Measurements from ENCODE around the gene LDHAL6B. TPM values are rescaled to one million over a fixed set of nuclear protein-coding genes. Genes with fewer than 3 reads are reported as not detected.

The LDHAL6B gene
- polyA plus RNA-seq, 3 donors, result not detected

- peaks cover 0 to 2% (median 0%) of the 10 kb centered on the region in 3 donors for H3K27me3 Mint-ChIP-seq (ENCODE audit: low read depth in 3 of 3)
- H3K27ac ChIP-seq (ENCODE audit: low read depth in 1 of 2, low read length in 2 of 2), result no peak overlapping the region
- 100% methylated on average over 3 of the region's 6 CpGs for WGBS (ENCODE audit: insufficient coverage)
- no peak for TF ChIP-seq CTCF (IDR thresholded peaks at IDR 0.05)
- H3K4me2 ChIP-seq (replicated peaks; ENCODE audit: extremely low read depth, low read length, poor library complexity, severe bottlenecking), result no peak overlapping the region
- no peak overlapping the region for H2AFZ ChIP-seq (ENCODE audit: insufficient read depth, low read depth, low read length, poor library complexity, severe bottlenecking)
- no peak for DNase-seq
- peaks cover 8% of the 10 kb centered on the region for H3K4me1 Mint-ChIP-seq
- H4K20me1 ChIP-seq (ENCODE audit: insufficient read depth, low read length), result no peaks in the 10 kb centered on the region
- H3K4me1 ChIP-seq (ENCODE audit: control insufficient read depth in 1 of 2, insufficient read depth in 2 of 2, low read length in 2 of 2), result peaks cover 3 to 4% of the 10 kb centered on the region in 2 donors
- H3K4me3 Mint-ChIP-seq, result no peak overlapping the region
- H3K9ac ChIP-seq (ENCODE audit: insufficient read depth, low read length, poor library complexity, severe bottlenecking), result no peak overlapping the region
- no peaks in the 10 kb centered on the region for H3K79me2 ChIP-seq (ENCODE audit: insufficient read depth, low read length)
- H3K27ac Mint-ChIP-seq, result peak overlapping the region in 1 of 7 donors; percentile 39
- intact Hi-C loops (cut with micrococcal nuclease), result no loop called here
- no peak overlapping the region for H3K4me3 ChIP-seq (replicated peaks in 1 of 3; ENCODE audit: low read depth in 2 of 3, low read length in 3 of 3)
- no peaks in the 10 kb centered on the region for H3K9me3 ChIP-seq (replicated peaks in 1 of 2; ENCODE audit: control insufficient read depth in 1 of 2, insufficient read depth in 1 of 2, low read length in 2 of 2)
- no peaks in the 10 kb centered on the region for H3K27me3 ChIP-seq (ENCODE audit: control insufficient read depth in 2 of 2, insufficient read depth in 2 of 2, low read length in 2 of 2)
- H3K36me3 ChIP-seq (replicated peaks in 1 of 2; ENCODE audit: control insufficient read depth in 1 of 2, insufficient read depth in 2 of 2, low read length in 2 of 2), result peaks cover 28 to 53% of the 10 kb centered on the region in 2 donors
- H3K9me3 Mint-ChIP-seq, result peaks cover 0 to 2% (median 0%) of the 10 kb centered on the region in 7 donors
- H3K36me3 Mint-ChIP-seq, result peaks cover 64 to 75% of the 10 kb centered on the region in 2 donors
Observed at GRCh38 chr15:59191855-59192237, 14.8 kb upstream of the LDHAL6B start.

- peak overlapping the region in 1 of 7 donors; percentile 61 for H3K27ac Mint-ChIP-seq
- Histone ChIP-seq H3K4me3 (replicated peaks in 1 of 3; ENCODE audit: low read depth in 2 of 3, low read length in 3 of 3) (no peak overlapping the region), H4K20me1 (ENCODE audit: insufficient read depth, low read length) (no peaks in the 10 kb centered on the region), H3K27me3 (ENCODE audit: control insufficient read depth in 2 of 2, insufficient read depth in 2 of 2, low read length in 2 of 2) (no peaks in the 10 kb centered on the region), H3K9me3 (replicated peaks in 1 of 2; ENCODE audit: control insufficient read depth in 1 of 2, insufficient read depth in 1 of 2, low read length in 2 of 2) (no peaks in the 10 kb centered on the region), H3K36me3 (replicated peaks in 1 of 2; ENCODE audit: control insufficient read depth in 1 of 2, insufficient read depth in 2 of 2, low read length in 2 of 2) (peaks cover 28 to 49% of the 10 kb centered on the region in 2 donors), H3K4me2 (replicated peaks; ENCODE audit: extremely low read depth, low read length, poor library complexity, severe bottlenecking) (no peak overlapping the region), H3K79me2 (ENCODE audit: insufficient read depth, low read length) (no peaks in the 10 kb centered on the region), H3K4me1 (ENCODE audit: control insufficient read depth in 1 of 2, insufficient read depth in 2 of 2, low read length in 2 of 2) (peaks cover 8 to 12% of the 10 kb centered on the region in 2 donors), H3K9ac (ENCODE audit: insufficient read depth, low read length, poor library complexity, severe bottlenecking) (no peak overlapping the region), H2AFZ (ENCODE audit: insufficient read depth, low read depth, low read length, poor library complexity, severe bottlenecking) (no peak overlapping the region), H3K27ac (ENCODE audit: low read depth in 1 of 2, low read length in 2 of 2) (no peak overlapping the region)
- no peak overlapping the region for H3K4me3 Mint-ChIP-seq
- intact Hi-C loops (cut with micrococcal nuclease), result no loop called here
- WGBS (ENCODE audit: insufficient coverage), result 100% methylated on average over 5 of the region's 10 CpGs
- H3K27me3 Mint-ChIP-seq (ENCODE audit: low read depth in 3 of 3), result peaks cover 0 to 2% (median 0%) of the 10 kb centered on the region in 3 donors
- H3K9me3 Mint-ChIP-seq, result peaks cover 0 to 2% (median 0%) of the 10 kb centered on the region in 7 donors
- no peak for DNase-seq
- no peak for TF ChIP-seq CTCF (IDR thresholded peaks at IDR 0.05)
- H3K36me3 Mint-ChIP-seq, result peaks cover 51 to 68% of the 10 kb centered on the region in 2 donors
- H3K4me1 Mint-ChIP-seq, result peaks cover 10% of the 10 kb centered on the region
Observed at GRCh38 chr15:59194639-59195325, 11.9 kb upstream of the LDHAL6B start.
